Heart left ventricle (tissue), 13 donors: ENCODE results near the gene JPH3.

ENCODE experiments used
- CTCF ChIP-seq, 12 donors: fragments of 200-600 bp; sonication (generic) in 4 of 12; IDR thresholded peaks; one replicate each; pipeline versions ENCODE4 v1.5.0 to v1.8.0; 2018 to 2022; ENCODE audit warnings: antibody characterized with exemption in 12 of 12, mild to moderate bottlenecking in 5 of 12
- POLR2A ChIP-seq, 2 donors: fragments of 450-650 bp; IDR thresholded peaks; one replicate each; pipeline ENCODE4 v1.6.1; 2017; ENCODE audit warnings: antibody characterized with exemption in 2 of 2, mild to moderate bottlenecking in 2 of 2, moderate library complexity in 2 of 2
- donor health status: ischemic (EF 13 %, LVEDD 7.1; RV severe dilation, severe dysfunction).
- donor health status: DM: no; HTN: yes; CAD: no.
- donor health status: DM: no; HTN: no; CAD: no.
- donor health status: ischemic (EF 25% LVEDD 6.9; RV normal size, moderate dysfunction).
- donor health status: ischemic (EF 25% LVEDD 5.7; RV mildly dilated, moderate dysfunction).
- donor health status: ischemic (EF 35%, LVEDD 5.7; RV mildly dilated, moderate dysfunction).
- donor health status: nonischemic (EF 11% LVEDD 7.7; RV severe dilation, severe dysfunction).
- donor health status: DM: yes; HTN: yes; CAD: no.
- donor health status: PGD.
- donor health status: ischemic (EF 29% LVEDD 5.4; RV normal size, mild dysfunction).
- donor health status: nonischemic (EF 23%, LVEDD 6.1; RV moderate dilation, normal function).

- TF ChIP-seq CTCF (IDR thresholded peaks at IDR 0.05): no peak
- TF ChIP-seq POLR2A (IDR thresholded peaks at IDR 0.05): no peak
These were observed 19.4 kb upstream of the JPH3 start for GRCh38 chr16:87582966-87583325.
